HepG2 (cell line): ENCODE data around the gene YY1. TPM values are rescaled to one million over a fixed set of nuclear protein-coding genes. Genes with fewer than 3 reads are reported as not detected.
A peak's percentile ranks its signal among the peaks of the same experiment; 100 is the strongest.

Source experiments
- ATM ChIP-seq: fragments of 450-650 bp; IDR thresholded peaks from 2 replicates; pipeline ENCODE4 v1.7.1; 2017; ENCODE audit warnings: mild to moderate bottlenecking, borderline replicate concordance
- CREM ChIP-seq, 2 experiments: sonication (generic) in 1 of 2; formaldehyde crosslinking in 1 of 2; IDR thresholded peaks; 2 replicates each; pipeline versions ENCODE4 v1.4.0 to v1.6.1; 2016 to 2020; ENCODE audit warnings: antibody characterized with exemption in 1 of 2, mild to moderate bottlenecking in 1 of 2, missing genetic modification reagents in 1 of 2
- DPF2 ChIP-seq: sonication (generic); formaldehyde crosslinking; IDR thresholded peaks from 2 replicates; pipeline ENCODE4 v1.4.0; 2020; ENCODE audit warnings: mild to moderate bottlenecking, low read depth, missing genetic modification reagents, borderline replicate concordance
- GTF2F1 ChIP-seq: fragments of 150-350 bp; IDR thresholded peaks from 2 replicates; pipeline ENCODE4 v1.6.1; 2014; ENCODE audit warnings: low read length
- HDAC2 ChIP-seq: sonication (generic); formaldehyde crosslinking; IDR thresholded peaks from 2 replicates; pipeline ENCODE4 v1.4.0; 2020; ENCODE audit warnings: missing genetic modification reagents
- HDAC6 ChIP-seq: fragments of 200-600 bp; sonication (generic); IDR thresholded peaks from 2 replicates; pipeline ENCODE4 v1.7.0; 2017; ENCODE audit warnings: mild to moderate bottlenecking, antibody characterized with exemption, low read length, low read depth
- TCF7L2 ChIP-seq: IDR thresholded peaks from 2 replicates; pipeline ENCODE4 v1.6.1; 2011; ENCODE audit warnings: mild to moderate bottlenecking, low read depth, low read length, moderate library complexity
- YY1 ChIP-seq: IDR thresholded peaks from 2 replicates; pipeline ENCODE4 v1.6.1; 2011; ENCODE audit warnings: low read length, low read depth, moderate library complexity, mild to moderate bottlenecking; ENCODE audit not compliant: insufficient read depth, insufficient replicate concordance
- ZBTB46 ChIP-seq: sonication (generic); formaldehyde crosslinking; IDR thresholded peaks from 2 replicates; pipeline ENCODE4 v1.4.0; 2020; ENCODE audit warnings: mild to moderate bottlenecking, missing genetic modification reagents, borderline replicate concordance
- ZNF572 ChIP-seq: sonication (generic); formaldehyde crosslinking; IDR thresholded peaks from 2 replicates; pipeline ENCODE4 v1.5.1; 2020; ENCODE audit warnings: mild to moderate bottlenecking, missing genetic modification reagents
- polyA plus RNA-seq, 8 experiments: library from polyadenylated mRNA; depleted of rRNA in 3 of 8; stranded (reverse) in 7 of 8; unstranded in 1 of 8; fragments of >200 nt; fragmentation: Illumina TruSeq in 4 of 8; extraction: Trizol in 4 of 8; gene quantifications; 2 replicates each; pipeline versions ENCODE4 v1.2.1 to v1.2.3, GENCODE V29; 2011 to 2016; ENCODE audit warnings: low read depth in 4 of 8, missing spikeins in 1 of 8, mixed read lengths in 1 of 8; ENCODE audit not compliant: insufficient read depth in 1 of 8
- total RNA-seq, 5 experiments: library from RNA; depleted of rRNA; stranded (reverse); fragments of >200 nt; fragmentation: Illumina TruSeq; extraction: Trizol; gene quantifications; 2 replicates each; pipeline ENCODE4 v1.2.3, GENCODE V29; 2016; ENCODE audit warnings: low read depth in 1 of 5
- TF ChIP-seq, protein P1 (sequence below): IDR thresholded peaks from 2 replicates; pipeline ENCODE4 v1.6.1; 2012; ENCODE audit warnings: low read depth, low read length, improper control_type of control experiment
- TF ChIP-seq, protein P2 (sequence below): sonication (generic); formaldehyde crosslinking; IDR thresholded peaks from 2 replicates; pipeline ENCODE4 v1.5.0; 2020; ENCODE audit warnings: mild to moderate bottlenecking, missing genetic modification reagents, moderate library complexity
- TF ChIP-seq, protein P3 (sequence below): IDR thresholded peaks from 2 replicates; pipeline ENCODE4 v1.6.1; 2016; ENCODE audit warnings: mild to moderate bottlenecking

The YY1 gene
- total and polyA plus RNA-seq, 2 of the 13 experiments (the other 11 are each of a cell fraction or from before 2014, with no cell fraction given): 29.4 to 68.1 TPM

DNA sequence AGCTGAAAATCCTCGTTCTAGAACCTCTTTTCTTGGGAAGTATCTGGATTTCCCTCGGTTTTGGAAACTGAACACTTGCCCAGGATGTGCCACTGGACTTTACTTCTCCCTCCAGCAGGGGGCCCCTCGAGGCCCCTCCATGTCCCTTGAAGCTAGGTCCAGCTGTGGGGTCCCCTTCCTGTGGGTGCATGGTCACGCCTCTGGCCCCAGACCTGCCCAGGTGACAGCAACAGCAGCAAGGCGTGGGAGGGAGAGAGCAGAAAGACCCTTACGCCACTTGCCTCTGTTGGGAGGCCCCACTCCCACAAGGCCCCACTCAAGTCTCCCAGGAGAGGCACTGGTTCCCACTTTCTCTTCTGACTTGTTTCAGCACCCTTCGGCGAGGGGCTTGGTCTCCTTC lies 64.2 kb downstream of the YY1 start (continued):
- no peak for TF ChIP-seq GTF2F1
- TF ChIP-seq HDAC2 (CRISPR knock-in tag): no peak
- TF ChIP-seq, protein P1, sequence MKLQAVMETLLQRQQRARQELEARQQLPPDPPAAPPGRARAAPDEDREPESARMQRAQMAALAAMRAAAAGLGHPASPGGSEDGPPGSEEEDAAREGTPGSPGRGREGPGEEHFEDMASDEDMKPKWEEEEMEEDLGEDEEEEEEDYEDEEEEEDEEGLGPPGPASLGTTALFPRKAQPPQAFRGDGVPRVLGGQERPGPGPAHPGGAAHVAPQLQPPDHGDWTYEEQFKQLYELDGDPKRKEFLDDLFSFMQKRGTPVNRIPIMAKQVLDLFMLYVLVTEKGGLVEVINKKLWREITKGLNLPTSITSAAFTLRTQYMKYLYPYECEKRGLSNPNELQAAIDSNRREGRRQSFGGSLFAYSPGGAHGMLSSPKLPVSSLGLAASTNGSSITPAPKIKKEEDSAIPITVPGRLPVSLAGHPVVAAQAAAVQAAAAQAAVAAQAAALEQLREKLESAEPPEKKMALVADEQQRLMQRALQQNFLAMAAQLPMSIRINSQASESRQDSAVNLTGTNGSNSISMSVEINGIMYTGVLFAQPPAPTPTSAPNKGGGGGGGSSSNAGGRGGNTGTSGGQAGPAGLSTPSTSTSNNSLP: no peak
- TF ChIP-seq ATM: no peak
- TF ChIP-seq DPF2: no peak
- TF ChIP-seq CREM (IDR thresholded peaks at IDR 0.05): no peak
- no peak for TF ChIP-seq CREM (CRISPR knock-in tag; IDR thresholded peaks at IDR 0.05)
- TF ChIP-seq TCF7L2: no peak
- TF ChIP-seq, protein P2, sequence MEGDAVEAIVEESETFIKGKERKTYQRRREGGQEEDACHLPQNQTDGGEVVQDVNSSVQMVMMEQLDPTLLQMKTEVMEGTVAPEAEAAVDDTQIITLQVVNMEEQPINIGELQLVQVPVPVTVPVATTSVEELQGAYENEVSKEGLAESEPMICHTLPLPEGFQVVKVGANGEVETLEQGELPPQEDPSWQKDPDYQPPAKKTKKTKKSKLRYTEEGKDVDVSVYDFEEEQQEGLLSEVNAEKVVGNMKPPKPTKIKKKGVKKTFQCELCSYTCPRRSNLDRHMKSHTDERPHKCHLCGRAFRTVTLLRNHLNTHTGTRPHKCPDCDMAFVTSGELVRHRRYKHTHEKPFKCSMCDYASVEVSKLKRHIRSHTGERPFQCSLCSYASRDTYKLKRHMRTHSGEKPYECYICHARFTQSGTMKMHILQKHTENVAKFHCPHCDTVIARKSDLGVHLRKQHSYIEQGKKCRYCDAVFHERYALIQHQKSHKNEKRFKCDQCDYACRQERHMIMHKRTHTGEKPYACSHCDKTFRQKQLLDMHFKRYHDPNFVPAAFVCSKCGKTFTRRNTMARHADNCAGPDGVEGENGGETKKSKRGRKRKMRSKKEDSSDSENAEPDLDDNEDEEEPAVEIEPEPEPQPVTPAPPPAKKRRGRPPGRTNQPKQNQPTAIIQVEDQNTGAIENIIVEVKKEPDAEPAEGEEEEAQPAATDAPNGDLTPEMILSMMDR (CRISPR knock-in tag): peak; percentile 74
- TF ChIP-seq, protein P3, sequence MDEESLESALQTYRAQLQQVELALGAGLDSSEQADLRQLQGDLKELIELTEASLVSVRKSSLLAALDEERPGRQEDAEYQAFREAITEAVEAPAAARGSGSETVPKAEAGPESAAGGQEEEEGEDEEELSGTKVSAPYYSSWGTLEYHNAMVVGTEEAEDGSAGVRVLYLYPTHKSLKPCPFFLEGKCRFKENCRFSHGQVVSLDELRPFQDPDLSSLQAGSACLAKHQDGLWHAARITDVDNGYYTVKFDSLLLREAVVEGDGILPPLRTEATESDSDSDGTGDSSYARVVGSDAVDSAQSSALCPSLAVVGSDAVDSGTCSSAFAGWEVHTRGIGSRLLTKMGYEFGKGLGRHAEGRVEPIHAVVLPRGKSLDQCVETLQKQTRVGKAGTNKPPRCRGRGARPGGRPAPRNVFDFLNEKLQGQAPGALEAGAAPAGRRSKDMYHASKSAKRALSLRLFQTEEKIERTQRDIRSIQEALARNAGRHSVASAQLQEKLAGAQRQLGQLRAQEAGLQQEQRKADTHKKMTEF (CRISPR knock-in tag): no peak
- TF ChIP-seq YY1: no peak
- no peak for TF ChIP-seq HDAC6
- TF ChIP-seq ZBTB46 (CRISPR knock-in tag): no peak
- TF ChIP-seq ZNF572 (CRISPR knock-in tag): no peak
